H54 (cell line): ENCODE data around the gene ART5.
A peak's percentile ranks its signal among the peaks of the same experiment; 100 is the strongest.

ENCODE experiments used
- DNase-seq: peaks from one replicate; pipeline ENCODE4 v3.0.0; 2011; ENCODE audit warnings: low spot score, mixed read lengths; ENCODE audit not compliant: insufficient read length
- FAIRE-seq: peaks from 3 replicates; lab custom pipeline; 2011; peaks lifted over from hg19 to GRCh38; lab: Jason Lieb, UNC
- POLR2A ChIP-seq: IDR thresholded peaks from 2 replicates; pipeline ENCODE4 v1.6.1; 2011; ENCODE audit warnings: low read depth, mild to moderate bottlenecking, low read length

ART5 gene

DNA sequence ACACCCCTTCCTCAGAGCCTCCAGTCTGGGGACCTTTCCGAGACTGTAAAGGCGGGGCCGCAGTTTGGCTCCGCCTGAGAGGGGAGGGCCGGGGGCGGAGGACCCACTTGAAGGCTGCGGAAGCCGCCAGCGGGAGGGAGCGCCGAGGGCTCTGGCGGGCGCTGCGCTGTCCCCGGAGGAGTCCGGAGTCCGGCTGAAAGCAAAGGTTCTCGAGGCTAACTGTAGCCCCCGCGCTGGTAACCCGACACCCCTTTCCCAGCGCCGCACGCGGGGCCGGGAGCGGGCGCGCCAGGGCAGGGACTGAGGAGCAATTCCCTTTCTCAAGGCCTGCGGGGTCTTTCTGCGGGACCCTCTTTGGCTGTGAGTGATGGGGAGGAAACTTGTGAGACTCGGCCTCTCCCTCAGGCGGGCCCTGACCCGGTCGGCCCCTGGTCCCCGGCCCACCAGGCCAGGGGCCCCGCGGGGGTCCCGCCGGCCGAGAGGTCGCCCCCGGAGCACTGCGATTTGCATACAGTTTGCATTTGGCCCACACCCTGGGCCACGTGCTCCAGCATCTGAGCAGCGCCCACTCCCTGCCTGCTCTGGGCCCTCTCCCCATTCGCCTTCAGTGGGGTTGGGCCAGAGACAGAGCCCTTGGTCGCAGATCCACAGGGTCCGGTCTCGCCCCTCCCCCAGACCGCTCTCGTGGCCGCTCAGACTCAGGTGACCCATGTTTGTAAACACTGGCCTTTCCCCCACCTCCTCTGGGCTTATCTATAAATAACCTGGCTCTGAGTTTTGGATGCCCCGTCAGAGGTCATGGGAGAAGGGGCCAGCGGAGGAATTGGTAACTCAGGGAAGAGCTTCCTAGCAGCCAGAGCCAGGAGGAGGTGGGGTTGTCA, 519 bp upstream of the ART5 start:
- DNase-seq (peak; percentile 62), FAIRE-seq (no peak)
- no peak for TF ChIP-seq POLR2A

DNA sequence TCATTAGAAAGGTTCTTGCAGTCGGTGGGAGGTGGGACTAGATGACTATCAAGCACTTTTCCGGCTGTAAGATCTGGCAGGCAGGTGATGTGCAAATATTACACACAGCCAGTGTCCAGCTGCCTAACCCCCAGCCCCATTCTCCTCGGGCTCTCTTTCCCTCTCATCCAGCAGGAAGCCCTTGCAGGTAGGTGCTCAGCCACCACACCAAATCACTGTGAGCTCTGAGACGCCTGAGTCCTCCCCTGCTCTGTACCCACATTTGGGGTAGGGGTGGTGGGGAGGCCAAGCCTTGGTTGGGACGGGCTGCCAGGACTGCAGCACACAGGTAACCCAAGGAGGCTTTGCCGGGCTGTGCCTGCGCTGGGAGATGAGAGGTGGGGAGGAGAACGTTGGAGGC, 601 bp downstream of the ART5 start:
- no peak for FAIRE-seq
- no peak for TF ChIP-seq POLR2A
- no peak for DNase-seq

DNA sequence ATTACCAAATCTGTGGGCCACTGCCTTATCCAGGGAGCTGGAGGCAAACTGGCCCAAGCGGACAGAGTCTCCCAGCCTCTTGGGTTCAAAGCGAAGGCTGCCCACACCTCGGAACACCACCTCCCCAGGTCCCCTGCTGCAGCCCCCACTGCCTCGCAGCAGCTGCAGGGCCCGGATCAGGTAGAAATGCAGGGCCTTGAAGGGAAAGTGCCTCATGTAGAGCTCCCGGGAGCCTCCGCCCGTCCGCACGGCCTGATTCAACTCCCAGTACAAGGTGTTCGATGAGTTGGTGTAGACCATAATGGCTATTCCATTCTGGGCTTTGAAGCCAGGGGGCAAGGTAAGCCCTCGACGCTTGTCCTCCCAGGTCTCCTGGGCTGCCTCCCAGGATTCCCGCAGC, 2.0 kb downstream of the ART5 start:
- FAIRE-seq (no peak), DNase-seq (no peak)
- TF ChIP-seq POLR2A: no peak

DNA sequence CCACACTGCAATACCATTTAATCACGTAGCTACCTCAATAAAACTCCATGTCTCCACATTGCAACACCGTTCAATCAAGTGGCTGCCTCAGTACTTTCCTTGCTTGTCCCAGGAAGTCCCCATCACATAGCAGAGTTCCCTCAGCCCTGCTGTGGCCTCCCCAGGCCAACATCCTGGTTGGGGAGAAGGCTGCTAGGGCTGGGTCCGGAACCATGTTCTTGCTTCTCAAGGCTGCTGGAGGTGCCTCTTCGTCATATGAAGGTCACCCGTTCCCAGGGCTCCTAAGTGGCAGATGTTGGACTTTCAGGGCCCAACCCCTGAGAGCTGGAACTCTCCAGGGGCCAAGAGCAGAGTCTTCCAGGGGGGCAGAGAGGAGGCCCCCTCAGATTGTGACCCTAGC, 3.3 kb downstream of the ART5 start:
- no peak for TF ChIP-seq POLR2A

DNA sequence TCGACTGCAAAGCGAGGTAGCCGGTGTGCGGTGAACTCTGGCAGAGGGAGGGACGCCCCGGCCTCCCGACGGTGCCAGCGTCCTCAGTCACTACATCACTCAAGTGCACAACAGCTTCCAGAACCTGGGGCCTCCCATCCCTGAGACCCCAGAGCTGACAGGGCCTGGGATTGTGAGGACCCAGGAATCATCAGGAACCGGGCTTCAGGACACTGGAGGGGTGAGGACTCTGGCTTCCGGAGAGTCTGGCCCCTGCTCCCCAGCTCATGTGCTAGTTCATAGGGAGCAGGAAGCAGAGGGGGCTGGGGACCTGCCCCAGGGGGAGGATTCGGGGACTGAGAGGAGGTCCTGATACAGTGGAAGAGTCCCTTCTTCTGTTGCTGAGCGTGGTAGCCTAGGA, 4.6 kb downstream of the ART5 start:
- no peak for FAIRE-seq
- no peak for DNase-seq
- TF ChIP-seq POLR2A: no peak

More for the DNA sequence above, 3.3 kb downstream of the ART5 start:
- FAIRE-seq (no peak), DNase-seq (no peak)

DNA sequence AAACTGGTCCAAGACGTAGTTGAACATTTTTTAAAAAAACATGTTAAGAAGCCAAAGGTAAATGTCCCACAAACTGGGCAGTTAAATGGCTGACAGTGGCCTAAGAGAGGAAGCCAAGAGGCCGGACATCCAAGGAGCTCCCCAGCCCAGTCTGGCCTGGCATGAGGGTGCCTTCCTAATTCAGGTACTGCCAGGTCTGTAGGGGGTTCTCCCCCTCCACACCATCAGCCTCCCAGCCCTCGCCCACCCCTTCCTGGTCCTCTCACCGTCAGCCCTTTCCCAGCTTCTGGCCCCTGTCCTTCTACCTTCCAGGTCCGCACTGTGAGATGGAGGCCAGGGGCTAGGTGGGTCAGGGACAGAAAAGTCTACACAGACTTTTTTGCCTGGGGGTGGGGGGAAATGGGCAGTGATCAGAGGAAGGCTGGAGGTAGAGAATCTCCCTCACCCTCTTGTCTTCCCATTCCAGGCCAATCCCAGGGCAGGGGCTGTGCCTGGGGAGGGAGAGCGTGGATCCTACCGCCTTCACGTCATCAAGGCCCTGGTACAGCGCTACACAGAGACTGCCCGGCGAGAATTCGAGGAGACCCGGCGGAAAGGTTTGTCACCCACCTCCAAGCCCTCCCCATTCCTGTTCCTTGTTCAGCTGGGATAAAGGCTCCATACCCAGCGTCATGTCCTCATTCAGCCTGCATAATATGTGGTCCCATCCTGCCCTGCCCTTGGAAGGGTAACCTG, 6.0 kb downstream of the ART5 start:
- no peak for FAIRE-seq

DNA sequence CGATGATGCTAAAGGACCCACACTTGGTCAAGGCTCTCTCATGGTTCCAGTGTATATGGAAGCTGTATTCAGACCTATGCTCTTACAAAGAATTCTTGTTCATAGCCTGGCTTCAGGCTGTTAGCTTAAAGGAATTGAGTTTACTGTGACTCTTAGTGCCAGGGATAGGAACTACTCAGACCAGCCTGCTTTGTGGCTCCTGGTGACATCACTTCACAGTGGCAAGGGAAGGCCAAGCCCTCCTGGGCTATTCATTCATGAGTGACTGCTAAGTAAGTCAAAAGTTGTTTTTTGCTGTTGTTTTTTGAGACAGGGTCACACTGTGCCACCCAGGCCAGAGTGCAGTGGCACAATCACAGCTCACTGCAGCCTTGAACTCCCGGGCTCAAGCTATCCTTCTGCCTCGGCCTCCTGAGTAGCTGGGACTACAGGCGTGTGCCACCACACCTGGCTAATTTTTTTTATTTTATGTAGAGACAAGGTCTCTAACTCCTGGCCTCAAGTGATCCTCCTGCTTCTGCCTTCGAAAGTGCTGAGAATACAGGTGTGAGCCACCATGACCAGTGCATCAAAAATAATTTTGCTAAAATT, 9.6 kb downstream of the ART5 start:
- DNase-seq: no peak
- FAIRE-seq: no peak
- TF ChIP-seq POLR2A: no peak

More for the DNA sequence above, 6.0 kb downstream of the ART5 start:
- no peak for DNase-seq
- TF ChIP-seq POLR2A: no peak

DNA sequence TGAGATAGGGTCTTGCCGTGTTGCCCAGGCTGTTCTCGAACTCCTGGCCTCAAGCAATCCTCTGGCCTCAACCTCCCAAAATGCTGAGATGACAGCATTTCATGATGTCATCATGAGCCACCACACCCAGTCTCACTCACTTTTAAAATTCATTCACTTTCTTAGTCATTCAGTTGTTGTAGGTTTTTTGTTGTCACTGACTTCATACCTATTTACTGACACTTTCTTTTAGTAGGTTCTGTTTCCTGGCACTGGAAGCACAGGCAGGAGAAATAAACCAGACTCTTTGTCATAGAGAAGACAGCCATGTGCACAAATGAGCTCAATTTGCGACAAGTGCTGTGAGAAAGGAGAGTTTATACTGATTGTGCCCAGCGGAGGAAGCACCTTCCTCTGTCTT, 10.5 kb downstream of the ART5 start:
- FAIRE-seq (no peak), DNase-seq (no peak)
- no peak for TF ChIP-seq POLR2A

DNA sequence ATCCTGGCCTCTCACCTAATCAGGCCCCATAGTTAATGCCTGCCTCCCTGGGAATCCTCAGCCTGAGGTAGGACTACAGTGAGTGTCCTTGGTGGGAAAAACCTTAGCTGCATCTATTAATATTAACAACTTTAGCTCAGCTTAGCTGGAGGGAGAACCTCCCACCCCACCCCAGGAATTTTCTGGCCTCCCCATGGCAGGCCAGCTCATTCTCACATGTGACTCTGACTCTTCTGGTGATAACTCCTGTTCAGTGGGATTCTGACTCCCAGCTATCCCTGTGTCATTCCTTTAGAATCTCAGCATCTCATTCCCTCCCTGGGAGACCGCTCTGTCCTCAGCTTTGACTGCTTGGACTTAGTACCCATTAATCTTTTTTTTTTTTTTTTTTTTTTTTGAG, 14.5 kb downstream of the ART5 start:
- DNase-seq (peak; percentile 76), FAIRE-seq (no peak)
- TF ChIP-seq POLR2A: no peak

DNA sequence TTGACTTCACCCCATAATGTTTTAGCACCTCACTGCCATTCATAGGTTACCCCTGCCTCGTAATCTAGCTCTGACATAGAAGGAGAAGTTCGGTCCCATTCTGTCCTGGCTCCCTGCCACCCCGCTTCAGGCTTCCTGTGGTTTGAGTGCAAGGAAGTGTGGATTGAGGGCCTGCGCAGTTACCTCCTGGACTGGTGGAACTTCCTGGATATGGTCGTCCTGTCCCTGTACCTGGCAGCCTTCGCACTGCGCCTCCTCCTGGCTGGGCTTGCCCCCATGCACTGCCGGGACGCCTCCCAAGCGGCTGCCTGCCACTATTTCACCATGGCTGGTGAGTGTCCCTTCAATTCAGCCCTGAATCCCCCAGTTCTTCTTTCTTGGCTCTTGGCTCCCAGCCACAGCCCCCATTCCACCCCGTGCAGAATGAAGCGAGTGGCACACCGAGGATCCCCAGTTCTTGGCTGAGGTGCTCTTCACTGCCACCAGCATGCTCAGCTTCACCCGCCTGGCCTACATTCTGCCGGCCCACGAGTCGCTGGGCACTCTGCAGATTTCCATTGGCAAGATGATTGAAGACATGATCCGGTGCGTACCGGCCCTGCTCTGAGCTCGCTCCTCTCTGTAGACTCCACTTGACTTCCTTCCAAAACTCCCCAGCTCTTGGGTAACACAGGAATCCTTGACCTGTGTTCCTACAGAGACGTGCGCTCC, 15.4 kb downstream of the ART5 start:
- no peak for DNase-seq
- FAIRE-seq: no peak
- no peak for TF ChIP-seq POLR2A

DNA sequence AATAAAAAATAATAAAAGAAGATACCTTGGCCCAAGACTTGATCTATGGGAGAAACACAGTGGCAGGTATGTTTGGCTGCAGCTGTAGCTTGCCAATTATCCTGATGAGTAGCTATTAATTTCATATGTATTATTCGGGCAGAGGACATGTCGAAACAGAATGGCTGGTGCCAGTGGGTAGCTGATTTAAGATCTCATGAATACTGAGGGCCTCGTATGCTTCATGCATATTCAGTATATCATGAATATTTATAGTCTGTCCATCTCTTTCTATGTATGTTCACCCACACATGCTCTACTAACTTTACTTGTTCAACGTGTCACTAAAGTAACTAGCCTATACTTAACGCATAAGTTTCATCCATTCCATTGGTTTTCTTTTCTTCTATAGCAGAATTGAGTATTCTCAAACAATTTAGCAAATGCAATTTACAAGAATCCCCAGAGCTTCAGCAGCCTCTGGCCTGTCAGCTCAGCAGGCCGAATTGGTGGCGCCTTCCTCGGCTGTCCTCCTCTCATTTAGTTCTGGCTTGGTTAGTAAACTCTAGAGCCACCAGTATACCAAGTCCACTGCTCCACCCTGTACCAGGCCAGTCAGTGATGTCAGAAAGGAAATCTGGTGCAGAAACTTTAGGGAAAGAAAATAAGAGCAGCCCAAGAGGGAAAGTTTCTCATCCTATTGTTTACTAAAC, 17.9 kb downstream of the ART5 start:
- DNase-seq (no peak), FAIRE-seq (no peak)
- no peak for TF ChIP-seq POLR2A

DNA sequence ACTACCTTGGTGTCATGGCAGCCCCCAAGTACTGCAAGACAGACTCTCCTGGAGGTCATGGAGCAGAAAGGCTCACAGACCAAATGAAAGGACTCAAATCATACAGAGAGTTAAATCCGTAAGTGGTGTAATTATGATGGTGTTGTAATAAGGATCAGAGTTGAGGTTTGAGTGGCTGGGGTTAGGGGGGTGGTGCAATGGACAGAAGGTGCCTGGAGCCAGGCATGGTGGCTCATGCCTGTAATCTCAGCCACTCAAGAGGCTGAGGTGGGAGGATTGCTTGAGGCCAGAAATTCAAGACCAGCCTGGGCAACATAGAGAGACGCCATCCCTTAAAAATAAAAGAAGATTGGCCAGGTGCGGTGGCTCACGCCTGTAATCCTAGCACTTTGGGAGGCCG, 18.7 kb downstream of the ART5 start:
- DNase-seq (no peak), FAIRE-seq (no peak)
- TF ChIP-seq POLR2A: no peak

DNA sequence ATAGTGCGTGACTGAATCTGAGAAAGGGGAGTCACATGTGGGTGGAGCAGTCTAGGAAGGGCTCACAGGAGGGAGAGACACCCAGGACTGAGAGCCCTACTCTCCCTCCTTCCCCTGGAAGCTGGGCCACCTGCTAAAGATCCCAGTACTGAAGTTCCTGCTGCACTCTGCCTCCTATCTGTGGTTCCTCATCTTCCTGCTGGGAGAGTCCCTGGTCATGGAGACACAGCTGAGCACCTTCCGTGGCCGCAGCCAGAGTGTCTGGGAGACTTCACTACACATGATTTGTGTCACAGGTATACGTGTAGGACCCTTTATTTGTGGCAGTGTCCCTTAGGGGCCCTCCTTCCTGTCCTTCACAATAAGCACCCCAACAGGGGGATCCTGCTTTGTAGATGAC, 19.3 kb downstream of the ART5 start:
- TF ChIP-seq POLR2A: no peak
- FAIRE-seq (no peak), DNase-seq (no peak)

DNA sequence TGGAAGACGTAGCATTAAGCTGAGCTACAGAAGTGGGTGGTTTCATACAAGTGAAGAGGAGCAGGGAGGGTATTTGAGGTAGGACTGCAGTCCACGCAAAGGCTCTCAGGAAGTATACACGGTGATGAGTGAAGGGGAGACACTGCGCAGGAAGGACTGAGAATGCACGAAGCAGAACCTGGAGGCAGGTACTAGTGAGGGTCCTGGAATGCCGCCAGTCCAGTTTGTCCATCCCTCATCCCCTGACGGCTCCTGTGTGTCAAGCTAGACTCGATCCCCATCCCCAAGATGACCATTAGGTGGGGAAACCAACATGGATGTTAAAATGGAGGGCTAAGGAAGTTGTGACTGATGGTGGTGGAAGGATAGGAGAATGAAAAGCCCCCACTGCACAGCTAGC, 23.8 kb downstream of the ART5 start:
- DNase-seq: no peak
- no peak for FAIRE-seq
- TF ChIP-seq POLR2A: no peak
